Stimulated activated CD4-positive, alpha-beta T cell treated with anti-CD3 and anti-CD28 coated beads, Interleukin-4, amount 100 ng/mL, for 4 hours (primary cell): ENCODE results near the gene CYP3A5.
"Not testable (repeated sequence)": the region's sequence is repeated elsewhere in the genome, so short reads cannot be mapped to it uniquely, and the experiment has no call there.

ENCODE experiments used
- DNase-seq, 2 experiments: peaks; one replicate each; pipeline ENCODE4 v3.0.0-alpha.2; 2020

CYP3A5 gene

DNA sequence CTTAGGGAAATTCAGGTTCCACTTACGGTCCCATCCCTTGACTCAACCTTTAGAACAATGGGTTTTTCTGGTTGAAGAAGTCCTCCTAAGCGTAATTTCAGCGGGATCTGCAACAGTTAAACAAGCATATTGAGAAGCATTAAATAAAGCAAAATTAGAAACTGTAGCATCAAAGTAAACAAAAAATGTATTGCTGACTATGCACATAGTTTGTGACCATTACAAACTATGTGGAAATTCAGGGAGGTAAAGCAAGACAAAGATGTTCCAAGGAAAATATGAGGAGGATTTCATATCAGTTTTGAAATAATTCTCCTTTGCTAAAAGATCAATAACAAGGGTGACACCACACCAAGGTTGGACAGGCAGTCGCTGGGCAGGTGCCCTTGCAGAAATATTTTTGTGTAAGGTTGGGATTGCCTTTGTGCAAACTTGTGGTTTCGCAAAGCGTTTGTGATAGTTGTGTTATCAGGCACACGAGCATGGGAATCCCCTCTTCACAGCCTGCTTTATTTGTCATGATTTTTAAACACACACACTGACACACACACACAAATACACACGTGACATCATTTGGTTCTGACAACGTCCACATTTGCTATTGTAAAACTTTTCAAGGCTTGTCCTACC lies 5.4 kb upstream of the CYP3A5 start:
- no peak for DNase-seq

DNA sequence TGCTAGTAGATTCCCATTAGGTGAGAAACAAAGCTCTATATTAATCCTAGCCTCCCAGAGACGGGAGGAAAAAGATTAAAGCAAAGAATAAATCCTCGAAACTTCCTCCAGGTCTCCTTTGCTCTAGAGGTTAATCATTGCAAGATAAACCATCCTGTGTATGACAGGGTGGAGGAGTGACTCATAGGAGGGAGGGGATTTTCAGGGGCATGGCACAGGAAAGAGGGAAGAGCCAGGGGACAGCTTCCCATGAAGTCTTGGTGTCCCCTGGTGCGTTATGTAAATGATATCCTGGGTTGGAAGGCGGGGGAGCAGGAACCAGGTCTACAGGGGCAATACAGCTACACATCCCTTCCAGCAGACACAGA lies 780 bp downstream of the CYP3A5 start:
- DNase-seq, result no peak

DNA sequence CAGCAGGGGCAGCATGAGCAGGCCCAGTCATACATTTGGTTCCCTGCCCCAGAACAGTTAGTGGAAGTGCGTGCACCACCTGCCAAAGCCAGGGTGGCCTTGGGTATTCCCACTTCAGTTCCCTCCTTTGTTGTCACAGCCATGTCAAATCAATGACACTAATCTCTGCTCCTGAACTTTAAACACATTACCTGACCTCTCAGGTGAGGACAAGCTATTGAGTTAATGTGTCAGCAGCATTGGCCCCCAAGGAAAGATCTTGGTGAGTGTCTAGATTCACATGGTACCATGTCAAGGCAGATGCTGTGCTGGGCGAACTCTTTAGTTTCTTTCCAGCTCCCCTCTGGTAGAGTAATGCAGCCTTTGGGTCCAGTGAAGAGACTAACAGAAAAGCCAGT lies 2.1 kb downstream of the CYP3A5 start:
- no peak for DNase-seq

DNA sequence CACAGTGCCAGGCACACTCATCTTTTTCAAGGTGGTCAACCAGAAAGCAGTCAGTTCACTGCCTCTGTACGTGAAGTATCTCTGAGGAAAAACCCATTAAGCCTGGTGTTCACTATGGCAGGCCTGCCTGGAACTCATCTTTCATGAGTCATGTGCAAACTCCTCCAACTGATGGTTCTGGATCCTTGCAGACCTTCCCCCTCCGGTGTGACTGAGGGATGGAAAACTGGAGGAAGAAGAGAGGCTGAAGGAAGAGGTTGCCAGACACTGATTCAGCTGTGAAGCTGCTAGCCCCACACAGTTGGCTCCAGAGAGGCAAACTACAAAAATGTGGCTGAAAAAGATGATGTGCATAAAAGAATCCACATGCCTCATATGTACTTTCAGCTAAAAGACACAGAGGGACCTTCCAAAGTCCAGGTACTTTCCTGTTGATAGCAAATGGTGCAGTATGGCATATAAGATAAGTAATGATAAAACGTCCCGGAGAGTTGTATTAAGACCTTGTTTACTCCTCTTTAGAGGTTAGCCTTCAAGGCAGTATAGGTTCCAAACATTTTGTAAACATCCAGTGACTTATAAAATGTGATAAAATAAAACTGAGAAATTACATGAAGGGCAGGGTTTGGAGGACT lies 2.7 kb downstream of the CYP3A5 start:
- DNase-seq, result no peak

DNA sequence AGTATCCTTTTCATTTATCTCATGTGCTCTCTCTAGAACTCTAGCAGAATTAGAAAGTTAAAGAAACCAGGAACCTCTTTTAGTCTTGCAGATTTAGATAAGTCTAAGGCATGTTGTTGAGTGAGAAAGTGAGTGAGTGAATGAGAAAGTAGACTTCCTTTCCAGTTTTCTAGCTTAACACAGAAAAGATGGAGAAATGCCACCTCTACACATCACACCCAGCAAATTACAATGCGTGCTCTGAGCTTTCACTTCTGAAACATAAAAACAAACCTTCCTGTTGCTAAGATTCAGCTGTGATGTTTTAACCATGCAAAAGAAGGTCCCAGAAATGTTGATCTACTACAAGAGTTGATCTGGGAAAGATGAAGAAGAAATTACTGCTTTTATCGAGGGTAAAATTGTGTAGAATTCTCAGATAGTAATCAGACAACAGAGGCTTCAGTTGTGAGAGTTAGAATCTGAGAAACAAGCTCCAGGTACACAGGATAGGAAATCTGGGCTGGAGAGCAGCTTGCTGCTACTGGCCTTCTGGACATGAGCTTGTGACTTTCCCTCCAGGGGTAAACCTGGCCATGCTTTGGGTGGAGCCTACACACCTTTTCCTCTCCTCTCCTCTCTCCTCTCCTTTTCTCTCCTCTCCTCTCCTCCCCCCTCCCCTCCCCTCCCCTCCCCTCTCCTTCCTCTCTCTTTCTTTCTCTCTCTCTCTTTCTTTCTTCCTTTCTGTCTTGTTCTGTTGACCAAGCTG lies 4.6 kb downstream of the CYP3A5 start:
- no peak for DNase-seq

DNA sequence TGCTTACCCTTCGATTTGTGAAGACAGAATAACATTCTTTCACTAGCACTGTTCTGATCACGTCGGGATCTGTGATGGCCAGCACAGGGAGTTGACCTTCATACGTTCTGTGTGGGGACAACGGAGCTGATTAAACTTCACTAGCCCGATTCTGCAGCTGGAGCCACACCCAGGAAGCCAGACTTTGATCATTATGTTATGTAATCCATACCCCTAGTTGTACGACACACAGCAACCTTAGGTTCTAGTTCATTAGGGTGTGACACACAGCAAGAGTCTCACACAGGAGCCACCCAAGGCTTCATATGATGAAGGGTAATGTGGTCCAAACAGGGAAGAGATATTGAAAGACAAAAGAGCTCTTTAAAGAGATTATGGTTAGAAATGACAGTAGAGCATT lies 7.2 kb downstream of the CYP3A5 start:
- no peak for DNase-seq

DNA sequence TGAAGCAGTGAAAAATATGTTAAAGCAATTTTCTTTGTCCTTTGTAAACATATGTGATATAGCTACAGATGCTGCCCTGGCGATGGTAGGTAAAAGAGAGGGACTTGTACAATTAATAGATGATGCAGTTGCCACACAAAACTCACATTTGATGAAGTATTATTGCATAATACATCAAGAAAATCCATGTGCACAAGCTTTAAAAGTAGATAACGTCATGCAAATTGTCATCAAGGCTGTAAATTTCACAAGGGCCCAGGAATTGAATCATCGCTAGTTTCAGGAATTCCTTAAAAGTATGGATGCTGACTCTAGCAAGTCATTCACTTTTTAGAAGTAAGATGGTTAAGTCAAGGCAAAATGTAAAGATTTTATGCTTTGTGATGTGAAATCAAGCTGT lies 10.0 kb downstream of the CYP3A5 start:
- DNase-seq, result no peak

DNA sequence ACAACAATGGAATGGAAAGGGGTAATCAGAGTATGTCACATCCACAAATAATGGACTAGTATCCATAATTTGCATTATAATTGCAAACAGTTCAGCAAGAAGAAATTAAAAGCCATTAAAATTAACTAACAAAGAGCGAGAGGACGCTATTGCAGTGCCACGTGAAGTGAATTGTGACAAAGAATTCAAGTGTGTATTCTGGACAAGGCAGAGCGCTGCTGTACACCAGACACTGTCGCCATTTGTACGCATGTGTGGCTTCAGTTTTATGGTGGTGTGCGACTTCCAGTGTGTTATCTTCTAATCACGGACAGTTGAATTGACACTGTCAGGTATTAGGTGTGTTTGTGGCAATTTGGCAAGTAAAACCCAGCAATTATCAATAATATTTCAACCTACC lies 11.3 kb downstream of the CYP3A5 start:
- DNase-seq, result no peak

DNA sequence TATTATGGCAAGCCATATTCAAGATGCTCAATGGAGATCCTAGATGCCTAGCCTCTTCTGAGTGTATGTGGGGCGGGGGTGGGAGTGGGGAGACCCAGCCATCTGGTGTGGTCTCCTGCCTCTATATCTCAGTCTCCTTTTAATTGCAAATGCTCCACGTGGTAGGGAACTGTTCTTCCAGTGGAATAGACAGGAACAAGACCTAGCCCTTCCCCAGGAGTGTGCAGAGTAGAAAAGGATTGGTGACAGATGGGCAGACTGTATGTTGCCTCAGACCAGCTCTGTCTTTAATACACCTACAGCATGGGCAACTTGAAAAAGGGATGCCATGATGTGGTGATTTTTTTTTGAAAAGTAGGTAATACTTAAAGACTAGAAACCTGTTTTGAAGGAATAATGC lies 12.6 kb downstream of the CYP3A5 start:
- DNase-seq, result no peak

DNA sequence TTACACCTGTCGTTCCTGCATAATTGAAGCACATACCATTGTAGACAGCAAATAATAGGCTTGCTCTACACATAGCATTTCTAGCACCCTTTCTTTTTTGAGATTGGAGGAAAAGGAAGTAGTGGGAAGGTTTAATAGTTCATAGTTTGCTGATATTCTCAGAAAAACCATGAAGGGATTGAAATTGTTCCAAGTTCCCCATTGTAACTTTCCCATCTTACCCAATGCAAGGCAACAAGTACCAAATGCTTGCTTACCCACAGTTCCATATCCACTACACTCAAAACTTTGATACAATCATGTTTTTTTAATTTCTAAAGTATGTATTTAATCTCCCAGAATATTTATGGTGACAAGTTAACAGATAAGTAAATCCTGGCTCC lies 13.8 kb downstream of the CYP3A5 start:
- DNase-seq, result no peak

DNA sequence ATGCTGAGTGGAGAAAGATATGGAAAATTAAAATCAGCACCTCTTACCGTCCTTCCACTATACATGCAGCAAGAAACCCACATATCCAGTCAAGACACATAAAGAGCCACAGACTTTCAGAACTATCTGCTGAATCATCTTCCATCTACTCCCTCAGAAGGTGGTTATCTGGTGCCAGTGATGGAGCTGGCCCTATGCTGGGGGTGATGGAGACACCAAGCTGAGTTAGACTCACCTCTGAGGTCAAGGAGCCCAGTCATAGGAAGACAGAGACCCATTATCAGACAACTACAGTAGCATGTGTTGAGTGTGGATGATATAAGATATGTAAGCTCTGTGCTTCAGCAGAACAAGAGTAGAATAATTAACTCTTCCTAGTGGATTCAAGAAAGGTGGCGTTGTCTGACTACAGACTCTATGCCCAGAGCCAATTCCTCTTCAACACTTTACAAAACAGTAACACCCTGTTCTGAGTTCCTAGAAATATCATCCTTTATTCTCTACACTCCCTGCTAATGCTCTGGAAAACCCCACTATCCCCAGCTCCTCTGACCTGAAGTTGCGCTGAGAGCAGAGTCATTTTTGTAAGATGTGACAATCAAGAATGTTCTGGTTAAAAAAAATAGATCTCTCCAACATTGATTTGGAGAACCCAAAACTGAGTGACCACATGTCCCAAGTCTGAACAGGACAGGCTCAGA lies 14.3 kb downstream of the CYP3A5 start:
- DNase-seq, result no peak

DNA sequence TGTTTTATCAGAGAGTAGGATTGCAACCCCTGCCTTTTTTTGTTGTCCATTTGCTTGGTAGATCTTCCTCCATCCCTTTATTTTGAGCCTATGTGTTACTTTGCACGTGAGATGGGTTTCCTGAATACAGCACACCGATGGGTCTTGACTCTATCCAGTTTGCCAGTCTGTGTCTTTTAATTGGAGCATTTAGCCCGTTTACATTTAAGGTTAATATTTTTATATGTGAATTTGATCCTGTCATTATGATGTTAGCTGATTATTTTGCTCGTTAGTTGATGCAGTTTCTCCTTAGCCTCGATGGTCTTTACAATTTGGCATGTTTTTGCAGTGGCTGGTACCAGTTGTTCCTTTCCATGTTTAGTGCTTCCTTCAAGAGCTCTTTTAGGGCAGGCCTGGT lies 21.9 kb downstream of the CYP3A5 start:
- DNase-seq, result not testable (repeated sequence)

DNA sequence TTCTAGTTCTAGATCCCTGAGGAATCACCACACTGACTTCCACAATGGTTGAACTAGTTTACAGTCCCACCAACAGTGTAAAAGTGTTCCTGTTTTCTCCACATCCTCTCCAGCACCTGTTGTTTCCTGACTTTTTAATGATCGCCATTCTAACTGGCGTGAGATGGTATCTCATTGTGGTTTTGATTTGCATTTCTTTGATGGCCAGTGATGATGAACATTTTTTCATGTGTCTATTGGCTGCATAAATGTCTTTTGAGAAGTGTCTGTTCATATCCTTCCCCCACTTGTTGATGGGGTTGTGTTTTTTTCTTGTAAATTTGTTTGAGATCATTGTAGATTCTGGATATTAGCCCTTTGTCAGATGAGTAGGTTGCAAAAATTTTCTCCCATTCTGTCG lies 25.2 kb downstream of the CYP3A5 start:
- DNase-seq, result not testable (repeated sequence)

DNA sequence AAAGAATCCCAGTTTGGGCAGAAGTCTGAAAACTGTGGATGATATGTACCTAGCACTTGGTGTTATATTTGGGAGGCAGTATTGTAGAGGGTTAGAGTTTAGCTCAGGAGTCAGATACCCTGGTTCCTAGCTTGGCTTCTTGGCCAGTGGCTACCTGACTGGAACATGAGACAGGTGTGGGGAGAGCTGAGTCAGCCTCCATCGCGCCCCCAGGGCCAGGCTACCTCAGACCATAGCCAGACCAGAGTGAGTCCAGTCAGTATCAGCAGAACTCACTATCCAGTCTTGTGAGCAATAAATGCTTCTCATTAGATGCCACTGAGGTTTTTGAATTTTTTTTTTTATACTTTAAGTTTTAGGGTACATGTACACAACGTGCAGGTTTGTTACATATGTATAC lies 26.0 kb downstream of the CYP3A5 start:
- DNase-seq, result no peak

DNA sequence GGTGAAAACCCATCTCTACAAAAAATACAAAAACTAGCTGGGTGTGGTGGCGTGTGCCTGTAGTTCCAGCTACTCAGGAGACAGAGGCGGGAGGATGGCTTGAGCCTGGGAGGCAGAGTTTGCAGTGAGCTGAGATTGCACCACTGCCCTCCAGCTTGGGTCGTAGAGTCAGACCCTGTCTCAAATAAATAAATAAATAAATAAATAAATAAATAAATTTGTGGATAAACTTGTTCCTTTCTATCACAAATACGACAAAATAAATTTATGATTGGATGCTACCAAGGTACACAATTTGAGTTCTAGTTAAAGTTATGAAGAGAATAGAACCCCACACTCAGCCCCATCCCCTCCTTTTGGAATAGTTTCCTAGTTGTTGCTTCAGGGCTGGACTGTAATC lies 26.5 kb downstream of the CYP3A5 start:
- not testable (repeated sequence) for DNase-seq

DNA sequence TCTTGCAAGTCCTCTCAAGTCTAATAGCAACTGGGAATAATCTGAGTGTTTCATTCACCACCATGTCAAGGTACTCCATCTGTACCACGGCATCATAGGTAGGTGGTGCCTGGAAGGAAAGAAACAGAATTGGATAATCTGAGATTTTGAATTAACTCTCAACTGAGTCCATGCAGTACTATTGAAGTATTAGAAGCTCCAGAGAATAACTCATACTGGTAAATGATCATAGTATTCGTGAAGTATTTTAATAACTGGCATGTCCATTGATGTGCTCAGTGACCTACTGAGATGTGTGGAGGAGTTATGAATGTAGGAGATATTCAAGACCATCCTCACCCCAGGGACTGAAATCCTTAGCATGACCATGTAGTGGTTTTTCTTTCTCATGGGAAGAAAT lies 27.1 kb downstream of the CYP3A5 start:
- no peak for DNase-seq

DNA sequence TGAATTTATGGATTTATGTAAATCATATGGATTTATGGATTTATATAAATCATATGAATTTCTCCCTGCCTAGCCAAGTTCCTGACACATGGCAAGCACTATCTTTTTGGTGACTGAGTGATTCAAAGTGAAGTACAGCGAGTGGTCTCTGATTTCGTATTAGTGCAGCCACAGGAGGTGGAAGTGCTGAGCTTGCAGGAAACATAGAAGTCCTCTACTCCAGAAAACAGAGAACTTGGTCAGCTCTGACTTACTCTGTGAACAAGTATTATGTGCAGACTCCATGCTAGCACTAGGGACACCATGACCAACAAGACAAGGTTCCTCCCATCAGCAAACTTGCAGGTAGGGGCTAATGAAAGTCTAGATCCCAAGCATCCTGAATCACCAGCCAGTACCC lies 28.5 kb downstream of the CYP3A5 start:
- no peak for DNase-seq

DNA sequence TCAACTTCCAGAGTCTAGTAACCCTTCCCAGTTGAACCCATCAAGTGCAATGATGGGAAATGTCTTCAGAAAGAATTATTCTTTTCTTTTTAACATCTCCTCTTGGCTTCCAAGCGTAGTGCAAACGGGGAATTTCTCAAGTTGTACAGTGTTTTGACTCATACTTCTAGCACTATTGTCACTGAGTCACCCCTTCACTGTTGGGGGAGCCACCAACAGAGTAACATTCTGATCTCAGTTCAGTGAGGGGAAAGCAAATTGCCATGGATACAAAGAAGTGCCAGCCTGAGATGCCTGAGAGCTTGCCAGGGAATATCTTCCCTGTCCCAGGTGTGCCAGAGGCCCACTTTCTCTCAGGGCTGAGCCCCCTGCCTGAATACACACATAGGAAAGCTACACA lies 31.0 kb downstream of the CYP3A5 start:
- DNase-seq, result no peak

DNA sequence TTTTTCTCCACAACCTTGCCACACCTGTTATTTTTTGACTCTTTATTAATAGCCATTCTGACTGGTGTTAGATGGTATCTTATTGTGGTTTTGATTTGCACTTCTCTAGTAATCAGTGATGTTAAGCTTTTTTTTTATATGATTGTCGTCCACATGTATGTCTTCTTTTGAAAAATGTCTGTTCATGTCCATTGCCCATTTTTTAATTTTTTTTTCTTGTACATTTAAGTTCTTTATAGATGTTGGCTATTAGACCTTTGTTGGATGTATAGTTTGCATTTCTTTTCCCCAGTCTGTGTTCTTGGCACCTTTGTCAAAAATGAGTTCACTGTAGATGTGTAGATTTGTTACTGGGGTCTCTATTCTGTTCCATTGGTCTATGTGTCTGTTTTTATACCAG lies 34.2 kb downstream of the CYP3A5 start:
- DNase-seq, result no peak

DNA sequence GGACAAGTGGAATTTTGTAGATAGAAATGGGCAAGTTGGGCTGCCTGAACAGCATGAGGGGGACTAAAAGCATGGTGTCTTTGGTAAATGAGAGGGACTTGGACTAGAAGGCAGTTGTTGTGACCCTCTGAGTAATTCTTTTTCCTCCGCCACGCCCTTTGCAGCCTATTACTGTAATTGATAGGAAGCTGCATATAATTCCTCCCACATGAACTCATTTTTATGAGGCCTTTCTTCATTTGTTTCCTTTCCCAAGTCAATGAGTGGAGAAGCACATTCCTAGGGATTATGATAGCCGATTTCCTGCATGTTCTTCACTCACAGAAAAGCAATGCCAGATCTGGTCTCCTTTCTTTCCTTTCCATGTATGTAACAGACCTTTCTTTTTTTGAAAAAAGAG lies 35.4 kb downstream of the CYP3A5 start:
- no peak for DNase-seq

DNA sequence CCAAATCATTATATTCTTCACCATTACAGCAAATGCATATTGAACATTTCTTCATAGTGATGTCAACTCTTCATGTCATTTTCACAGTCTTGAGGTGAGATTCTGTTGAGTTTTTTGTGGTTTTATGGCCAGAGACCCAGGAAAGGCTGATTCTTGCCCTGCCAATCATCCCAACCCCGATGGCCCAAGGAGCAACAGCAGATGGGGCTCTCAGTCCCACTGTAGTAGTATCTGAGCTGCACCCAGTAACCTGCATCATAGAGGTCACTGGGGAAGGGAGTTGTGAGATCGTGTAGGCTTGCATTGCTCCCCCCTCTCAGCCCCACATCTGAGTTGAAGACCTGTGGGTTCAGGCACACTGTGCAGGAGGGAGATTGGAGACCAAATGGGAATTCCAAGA lies 36.3 kb downstream of the CYP3A5 start:
- no peak for DNase-seq

DNA sequence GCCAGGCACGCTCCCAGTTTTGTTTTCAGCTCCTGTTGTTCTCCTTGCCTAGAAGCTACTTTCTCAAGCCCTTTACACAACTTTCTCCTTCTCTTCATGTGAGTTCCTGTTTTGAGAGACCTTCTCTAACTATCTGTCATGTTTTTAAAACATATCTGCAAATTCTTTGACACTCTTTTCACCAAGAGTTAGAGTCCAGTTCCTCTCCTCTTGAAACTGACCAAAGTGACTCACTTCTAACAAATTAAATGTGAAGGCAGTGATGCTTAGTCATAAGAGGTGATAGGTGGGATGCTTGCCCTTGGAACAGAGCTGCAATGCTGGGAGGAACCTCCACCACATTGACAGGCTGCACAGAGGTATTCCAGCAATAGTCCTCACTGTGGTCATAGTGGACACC lies 37.8 kb downstream of the CYP3A5 start:
- DNase-seq, result no peak

DNA sequence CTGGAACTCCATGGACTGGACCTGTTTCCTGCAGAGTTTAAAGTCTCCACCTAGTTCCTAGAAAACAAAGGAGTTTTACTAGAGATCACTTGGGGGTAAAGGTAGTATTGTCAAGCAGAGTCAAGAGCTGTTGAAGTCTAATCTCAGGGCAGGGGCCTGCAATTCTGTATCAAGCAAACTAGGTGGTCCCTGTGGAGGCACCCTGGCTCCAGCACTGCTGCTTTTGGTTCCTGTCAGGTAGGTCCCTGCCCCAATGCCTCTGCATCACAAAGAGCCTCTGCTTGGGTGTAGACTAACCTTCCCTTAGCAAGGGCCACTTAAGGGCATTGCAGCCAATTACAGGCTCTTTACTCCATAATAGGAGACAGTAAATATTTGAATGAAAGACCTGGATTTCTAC lies 40.5 kb downstream of the CYP3A5 start:
- DNase-seq, result no peak

DNA sequence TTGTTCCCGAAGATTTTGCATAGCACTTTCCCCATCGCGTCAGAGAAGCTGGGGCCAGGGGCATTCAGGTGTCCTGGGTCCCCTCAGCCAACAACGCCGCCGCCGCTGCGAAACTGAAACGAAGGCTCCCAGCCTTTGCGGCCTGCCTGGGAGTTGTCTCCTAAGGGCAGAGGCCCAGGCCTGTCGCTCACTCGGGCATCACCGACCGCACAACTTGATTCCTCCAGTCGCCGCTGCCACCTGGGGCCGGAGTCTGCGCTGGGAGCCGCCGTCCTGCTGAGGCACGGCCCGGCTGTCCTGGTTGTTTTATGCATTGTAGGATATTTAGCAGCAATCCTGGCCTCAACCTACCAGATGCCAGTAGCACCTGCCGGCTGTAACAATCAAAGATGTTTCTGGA lies 41.1 kb downstream of the CYP3A5 start:
- DNase-seq, result no peak
